EL (cell line): Measurements from ENCODE around the gene OTOGL.
"Not testable (repeated sequence)": the region's sequence is repeated elsewhere in the genome, so short reads cannot be mapped to it uniquely, and the experiment has no call there.

Experiments used
- DNase-seq: peaks from one replicate; pipeline ENCODE4 v3.0.0-alpha.2; 2016

The OTOGL gene

DNA sequence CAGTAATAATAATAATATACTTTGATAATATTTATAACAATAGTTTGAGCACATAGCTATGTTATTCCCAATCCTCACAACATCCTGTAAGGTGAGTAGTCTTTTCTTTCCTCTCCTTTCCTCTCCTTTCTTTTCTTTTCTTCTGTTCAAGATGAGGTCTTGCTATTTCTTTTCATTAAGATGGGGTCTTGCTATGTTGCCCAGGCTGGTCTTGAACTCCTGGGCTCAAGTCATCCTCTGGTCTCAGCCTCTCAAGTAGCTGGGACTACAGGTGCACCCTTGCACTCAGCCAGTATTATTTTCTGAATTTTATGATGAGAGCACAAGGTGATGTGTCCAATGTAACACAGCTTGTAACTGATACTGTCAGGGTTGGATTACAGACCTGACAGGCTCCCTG, 134.6 kb downstream of the OTOGL start:
- no peak for DNase-seq

DNA sequence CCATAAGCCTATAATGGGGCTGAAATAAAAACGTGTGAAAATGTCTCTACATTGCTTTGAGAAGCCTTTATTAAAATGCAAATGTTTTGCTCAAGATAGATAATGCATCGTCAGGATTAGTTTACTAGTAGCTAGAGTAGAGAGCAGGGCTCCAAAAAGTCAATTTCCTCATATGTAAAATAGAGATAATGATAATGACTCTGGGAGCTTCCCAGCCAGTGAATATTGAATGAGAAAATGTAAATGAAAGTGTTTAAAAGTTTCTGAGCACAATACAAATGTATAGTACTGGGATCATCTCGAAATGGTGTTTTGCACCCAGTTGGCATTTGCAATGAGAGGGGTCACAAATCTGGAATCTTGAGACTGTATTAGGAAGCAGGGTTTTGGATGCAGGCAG, 135.3 kb downstream of the OTOGL start:
- DNase-seq = peak; percentile 19

DNA sequence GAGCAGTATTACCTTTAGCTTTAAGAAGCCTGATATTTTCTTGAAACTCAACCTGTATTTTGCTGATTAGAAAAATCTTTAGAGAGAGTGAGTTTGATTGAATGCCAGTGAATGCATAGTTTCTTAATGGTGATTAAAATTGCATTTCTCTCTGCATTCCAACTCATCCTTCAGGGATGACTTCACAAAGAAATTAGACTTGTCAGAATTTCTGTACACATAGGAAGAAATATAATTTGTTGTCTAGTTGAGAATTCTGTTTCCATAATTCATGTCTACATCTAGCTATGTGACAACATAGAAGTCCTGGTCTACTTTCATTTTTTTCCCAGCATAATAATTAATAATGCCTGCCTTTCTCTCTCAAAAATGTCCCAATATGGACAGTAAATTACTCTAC, 136.6 kb downstream of the OTOGL start:
- no peak for DNase-seq

DNA sequence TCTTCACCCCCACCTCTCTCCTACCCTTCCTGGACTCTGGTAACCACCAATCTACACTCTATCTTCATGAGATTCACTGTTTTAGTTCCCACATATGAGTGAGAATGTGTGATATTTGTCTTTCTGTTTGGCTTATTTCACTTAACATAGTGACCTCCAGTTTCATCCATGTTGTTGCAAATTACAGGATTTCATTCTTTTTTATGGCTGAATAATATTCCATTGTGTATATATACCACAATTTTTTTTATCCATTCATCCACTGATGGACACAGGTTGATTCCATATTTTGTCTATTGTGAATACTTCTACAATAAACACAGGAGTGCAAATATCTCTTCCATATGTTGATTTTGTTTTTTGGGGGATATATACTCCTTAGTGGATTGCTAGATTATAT, 140.5 kb downstream of the OTOGL start:
- no peak for DNase-seq

DNA sequence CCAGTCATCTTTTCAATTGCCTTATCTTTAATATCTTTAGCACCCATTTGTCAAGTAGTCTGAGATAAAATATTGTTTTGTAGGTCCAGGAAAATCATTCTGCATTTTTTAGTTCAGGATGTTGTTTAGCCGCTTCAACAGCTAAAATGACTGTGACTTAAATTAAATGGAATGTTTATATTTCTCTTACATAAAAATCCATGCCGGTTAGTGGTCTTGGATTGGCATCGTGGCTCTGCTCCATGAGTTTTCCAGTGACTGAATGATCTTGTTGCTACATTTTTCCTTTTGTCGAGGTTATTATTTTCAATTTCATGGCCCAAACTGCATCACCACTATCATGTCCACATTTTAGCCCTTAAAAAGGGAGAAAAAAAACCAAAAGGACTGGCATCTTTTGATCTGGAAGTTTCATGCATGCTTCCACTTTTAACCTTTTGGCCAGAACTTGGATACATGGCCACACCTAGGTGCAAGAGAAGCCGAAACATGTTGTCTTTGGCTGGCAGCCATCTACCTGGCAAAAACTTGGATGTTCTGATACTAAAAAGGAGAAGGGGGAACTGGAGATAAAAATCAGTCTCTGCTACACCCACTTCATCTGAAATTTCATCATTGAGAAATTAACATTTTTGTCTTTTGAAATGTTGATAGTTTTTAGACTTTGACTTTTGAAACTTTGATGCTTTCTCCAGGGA, 142.4 kb downstream of the OTOGL start:
- peak; percentile 72 for DNase-seq

DNA sequence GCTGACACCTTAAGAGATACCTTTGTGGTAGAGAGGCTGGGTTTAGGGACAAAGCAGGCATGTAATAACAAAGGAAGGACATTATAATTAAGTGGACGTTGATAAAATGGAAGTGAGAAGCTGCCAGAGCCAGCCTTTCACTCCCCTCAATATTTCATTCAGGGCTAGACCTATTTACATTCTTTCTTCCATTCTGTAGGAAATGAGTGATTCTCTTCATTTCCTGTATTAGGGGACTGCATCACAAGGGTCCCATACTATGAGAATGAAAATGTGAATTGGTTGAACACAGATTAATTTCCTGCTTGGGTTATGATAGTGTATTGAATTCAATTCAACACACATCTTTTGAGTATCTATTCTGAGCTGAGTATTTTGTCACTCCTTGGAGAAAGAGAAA, 143.0 kb downstream of the OTOGL start:
- DNase-seq = no peak

DNA sequence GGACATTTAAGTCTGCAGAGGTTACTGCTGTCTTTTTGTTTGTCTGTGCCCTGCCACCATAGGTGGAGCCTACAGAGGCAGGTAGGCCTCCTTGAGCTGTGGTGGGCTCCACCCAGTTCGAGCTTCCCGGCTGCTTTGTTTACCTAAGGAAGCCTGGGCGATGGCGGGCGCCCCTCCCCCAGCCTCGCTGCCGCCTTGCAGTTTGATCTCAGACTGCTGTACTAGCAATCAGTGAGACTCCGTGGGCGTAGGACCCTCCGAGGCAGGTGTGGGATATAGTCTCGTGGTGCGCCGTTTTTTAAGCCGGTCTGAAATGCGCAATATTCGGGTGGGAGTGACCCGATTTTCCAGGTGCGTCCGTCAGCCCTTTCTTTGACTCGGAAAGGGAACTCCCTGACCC, 150.2 kb downstream of the OTOGL start:
- not testable (repeated sequence) for DNase-seq

DNA sequence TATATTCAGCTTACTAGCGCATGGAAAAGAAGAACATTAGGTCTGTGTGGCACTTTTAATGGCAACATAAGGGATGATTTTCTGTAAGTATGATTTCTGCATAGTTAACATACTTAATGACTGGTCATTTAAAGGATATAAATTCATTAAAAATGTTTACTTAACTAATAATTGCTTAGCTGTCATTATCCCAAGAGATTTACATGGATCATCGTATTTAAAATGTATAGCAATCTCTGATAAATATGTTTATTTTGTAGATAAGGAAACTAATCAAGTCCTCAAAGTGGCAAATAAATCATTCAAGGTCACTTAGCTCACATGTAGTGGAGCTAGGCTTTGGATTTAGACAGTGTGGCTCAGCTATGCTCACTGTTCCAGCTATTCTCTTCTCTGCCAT, 158.6 kb downstream of the OTOGL start:
- DNase-seq = no peak

DNA sequence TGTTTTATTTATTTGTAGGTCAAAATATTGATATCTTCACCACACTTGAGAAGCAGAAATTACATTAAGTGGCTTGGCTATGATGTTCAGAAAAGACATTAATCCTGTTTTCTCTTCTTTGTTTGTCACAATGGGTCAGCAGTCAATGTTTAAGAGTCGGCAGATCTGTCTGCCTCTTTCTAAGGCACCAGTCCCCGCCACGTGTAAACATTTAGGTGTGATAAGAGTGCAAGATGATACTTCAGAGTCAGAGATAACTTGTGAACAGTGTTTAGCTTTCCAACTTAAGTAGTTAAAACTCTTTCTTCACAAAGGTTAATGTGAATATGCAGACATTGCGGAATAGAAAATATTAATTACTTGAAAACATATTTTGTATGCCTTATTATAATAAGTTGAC, 160.9 kb downstream of the OTOGL start:
- DNase-seq = no peak

DNA sequence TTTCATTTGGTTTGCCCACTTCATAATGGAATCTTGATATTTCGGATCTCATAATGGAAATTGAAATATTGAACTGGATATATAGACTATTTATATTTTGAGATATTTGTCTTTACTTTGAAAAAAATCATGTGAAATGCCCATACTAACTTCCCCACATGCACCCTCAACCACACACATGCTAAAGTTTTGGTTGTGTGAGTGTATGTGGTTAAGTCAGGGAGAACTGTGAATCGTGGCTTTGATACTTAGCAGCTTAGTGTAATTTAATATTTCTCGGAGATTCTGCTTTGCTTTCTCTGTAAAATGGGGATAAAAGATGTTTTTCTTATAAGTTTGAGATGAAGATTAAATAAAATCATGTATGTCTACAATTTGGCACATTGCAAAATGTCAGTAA, 162.1 kb downstream of the OTOGL start:
- DNase-seq = no peak

DNA sequence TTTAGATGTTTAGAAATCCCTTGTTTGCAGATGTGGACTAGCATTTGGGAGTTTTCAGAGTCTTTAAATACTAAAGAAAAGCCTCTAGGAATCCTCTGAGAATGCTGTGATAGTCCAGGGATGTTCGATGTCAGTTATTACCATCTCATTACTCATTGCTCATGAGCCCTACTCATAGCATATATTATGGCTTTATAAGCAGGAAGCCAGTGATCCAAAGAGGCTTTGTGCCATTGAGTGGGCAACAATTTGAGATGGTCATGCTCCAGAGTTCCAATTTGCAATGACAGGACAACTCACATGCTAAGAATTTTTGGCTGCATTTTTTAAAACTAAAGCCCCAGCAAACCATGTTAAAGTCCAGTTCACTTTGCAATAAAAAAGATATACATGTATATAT, 163.0 kb downstream of the OTOGL start:
- peak; percentile 64 for DNase-seq

DNA sequence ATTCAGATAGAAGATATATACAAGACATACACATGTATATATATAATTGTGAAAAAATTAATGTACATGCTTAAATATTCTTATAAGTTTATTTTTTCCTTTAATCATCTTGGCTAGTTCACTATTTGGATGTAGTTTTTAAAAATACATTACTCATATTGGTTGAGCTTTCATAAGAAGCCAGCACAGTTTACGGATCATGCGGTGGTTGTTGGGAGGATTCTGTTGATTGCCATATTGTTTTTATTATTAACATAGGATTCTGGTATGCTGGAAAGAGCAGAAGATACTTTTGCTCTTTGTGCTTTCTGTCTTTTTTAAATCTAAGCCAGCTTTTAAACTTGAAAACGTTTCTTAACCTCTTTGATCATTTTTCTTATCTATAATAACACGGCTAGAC, 163.4 kb downstream of the OTOGL start:
- no peak for DNase-seq

DNA sequence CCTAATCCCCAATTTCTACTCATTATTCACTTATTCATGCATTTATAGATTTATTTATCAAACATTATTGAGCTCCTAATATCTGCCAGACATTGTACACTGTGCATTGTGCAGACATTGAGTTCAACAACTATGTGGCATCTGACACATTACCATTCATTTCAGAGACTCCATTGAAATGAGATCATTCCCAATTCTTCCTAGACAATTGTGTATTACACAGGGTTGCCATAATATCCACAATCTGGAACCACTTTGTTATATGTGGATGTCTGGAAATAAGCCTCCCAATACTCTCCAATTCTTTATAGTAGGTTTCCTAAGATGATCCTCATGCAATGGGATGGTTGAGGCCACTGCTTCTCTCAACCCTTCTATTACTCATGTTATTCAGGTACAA, 165.0 kb downstream of the OTOGL start:
- DNase-seq = no peak

DNA sequence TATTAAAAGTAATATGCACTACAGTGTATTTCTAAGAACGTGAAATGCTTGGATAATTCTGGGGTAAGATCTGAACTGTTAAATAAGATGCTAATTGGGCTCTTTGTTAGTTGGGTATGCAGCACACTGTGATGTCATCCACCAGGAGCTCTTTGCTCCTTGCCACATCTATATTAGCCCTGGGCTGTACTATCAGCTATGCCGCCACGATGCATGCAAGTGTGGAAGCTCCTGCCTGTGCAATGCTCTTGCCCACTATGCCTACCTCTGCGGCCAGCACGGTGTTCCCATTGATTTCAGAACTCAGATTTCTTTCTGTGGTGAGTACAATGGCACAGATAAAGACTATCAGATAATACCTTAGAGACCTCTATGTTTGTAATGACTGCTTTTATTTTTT, 165.6 kb downstream of the OTOGL start:
- DNase-seq = no peak

DNA sequence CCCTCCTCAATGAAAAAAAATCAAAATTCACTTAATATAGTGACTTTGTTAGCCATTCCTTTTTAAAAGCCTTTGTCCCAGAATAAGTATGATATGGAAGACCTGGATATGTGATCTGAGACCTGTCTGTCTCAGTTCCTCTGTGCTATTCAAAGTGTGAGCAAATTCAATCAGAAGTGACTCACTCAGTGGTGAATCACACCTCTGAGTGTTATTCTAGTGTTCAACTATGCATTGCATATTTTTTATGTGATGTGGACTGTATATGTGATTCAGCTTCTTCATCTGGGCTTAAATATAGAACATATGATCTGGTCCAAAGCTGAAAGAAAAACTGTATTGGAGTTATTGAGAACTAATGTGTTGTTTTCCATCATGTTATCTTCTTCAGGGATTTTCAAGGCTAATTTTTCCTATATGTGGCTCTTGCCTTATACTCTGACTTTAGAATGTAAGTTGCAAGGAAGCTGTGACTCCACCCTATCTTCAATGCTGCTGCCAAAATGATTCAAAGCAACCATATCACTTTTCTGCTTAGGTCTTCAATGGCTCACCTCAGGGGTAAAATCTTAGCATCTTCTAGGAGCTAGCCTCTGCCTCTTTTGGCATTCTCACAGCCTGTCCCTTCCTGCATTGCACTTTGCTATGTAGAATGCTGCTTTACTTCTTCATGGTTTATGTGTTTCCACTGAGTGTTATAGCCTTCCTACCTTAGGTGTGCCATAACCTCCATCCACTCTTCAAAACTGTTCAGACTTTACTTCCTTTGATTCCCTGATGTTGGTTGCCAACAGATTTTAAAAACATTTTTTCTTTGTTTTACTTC, 169.8 kb downstream of the OTOGL start:
- peak; percentile 90 for DNase-seq

DNA sequence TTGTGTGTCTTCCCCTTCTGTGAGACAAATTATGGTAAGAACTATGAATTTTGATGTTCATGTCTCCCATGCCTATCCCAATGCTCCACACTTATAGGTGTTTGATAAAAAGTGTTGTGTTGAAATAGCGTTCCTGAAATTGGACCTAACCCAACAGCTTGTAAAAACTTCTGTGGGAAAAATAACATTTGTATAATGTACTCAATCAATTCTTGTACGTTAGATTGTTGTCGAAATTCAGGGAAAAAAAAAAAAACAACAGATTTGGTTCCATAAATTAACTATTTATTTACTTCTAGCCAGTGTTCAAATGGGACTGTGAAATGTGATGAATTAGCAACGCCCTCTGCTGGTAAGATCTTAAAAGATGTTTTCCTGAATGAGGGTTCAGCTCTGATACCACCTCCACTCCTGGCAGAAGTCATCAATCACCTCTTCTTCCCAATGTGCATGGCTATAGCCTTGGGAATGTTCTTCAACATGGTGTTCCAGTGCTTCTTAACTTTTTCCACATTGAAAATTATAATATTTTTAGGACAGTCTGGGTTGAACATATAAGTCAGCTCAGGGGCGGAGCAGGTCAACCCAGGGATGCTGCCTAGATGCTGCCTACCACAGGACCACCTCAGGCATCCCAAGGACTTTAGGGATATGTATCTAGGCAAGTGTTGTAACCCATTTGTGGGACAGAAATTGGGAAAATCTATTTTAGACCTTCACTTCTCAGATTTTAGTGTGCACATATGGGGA, 170.6 kb downstream of the OTOGL start:
- DNase-seq = peak; percentile 56

DNA sequence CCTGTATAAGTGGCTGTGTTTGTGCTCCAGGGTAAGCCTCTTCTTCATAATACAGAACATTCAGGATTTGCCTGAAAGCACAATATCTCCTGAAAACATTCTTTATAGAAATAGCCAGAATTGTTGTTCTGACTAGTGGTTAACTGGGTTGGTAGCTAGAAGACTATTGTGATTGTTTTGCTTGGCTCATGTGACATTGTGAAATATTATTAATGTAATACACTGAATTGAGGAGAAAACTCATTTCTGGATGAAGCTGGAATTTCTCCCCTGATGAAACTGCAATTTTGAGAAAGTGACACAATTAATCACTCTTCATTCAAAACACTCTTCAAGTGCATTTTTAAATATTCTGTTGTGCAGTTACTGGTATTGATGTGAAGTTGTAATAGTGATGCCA, 172.4 kb downstream of the OTOGL start:
- DNase-seq = no peak

DNA sequence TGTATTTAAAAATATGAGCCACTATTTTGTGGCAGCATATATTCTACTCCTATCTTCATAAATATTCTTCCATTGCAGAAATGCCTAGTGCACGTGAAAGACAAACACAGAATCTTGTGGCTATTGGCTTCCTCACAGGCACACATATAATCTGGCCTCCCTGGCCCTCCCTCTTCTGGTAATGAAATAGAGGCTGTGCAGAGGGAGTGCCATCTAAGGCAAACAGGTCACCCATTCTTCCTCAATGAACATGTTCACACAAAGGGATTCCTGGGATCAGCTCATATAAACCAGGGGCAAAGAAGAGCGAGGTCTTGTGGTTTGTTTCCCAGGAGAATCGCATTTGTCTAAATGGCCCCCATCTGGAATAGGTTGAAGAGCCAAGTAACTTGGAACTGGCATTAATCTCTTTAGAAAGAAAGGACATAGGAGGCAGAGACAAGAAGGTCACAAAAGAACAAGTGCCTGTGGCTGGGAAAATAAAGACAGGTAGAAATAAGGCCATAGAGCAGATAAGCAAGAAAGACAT, 173.1 kb downstream of the OTOGL start:
- DNase-seq = no peak

DNA sequence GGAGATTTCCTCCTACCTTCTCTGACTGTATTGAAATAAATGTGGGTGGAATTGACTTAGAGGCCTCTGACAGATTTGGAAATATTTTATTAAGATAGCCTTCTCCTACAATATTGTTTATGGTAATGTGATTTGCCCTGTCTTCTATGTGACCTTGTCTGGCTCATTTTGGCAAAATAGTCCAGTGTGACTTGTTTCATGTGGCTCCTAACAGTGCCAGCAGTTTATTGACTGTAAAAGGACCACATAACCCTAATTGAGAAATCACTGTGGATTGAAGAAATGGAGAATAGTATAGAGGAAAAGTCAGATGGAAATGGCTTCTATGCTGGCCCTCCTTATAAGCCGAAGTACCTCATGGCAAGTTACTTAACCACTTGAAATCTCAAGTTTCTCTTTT, 173.8 kb downstream of the OTOGL start:
- DNase-seq = no peak

DNA sequence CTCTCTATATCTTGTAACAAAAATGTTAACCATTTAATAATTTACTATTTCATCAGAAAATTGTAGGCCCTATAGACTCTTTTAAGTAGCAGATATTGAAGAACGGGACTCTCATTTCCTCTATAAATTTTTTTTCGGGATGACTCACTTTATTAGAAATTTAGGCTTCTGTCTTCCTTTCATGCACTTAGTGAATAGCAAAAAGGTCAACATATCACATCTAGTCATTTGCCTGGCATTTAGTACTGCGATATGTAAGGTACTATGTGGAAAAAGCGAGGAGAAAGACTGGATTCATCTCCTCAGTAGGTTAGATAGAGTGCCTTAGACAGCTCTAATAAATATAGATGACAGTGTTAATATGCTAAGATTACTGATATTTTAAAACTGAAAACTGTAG, 178.4 kb downstream of the OTOGL start:
- peak; percentile 40 for DNase-seq

DNA sequence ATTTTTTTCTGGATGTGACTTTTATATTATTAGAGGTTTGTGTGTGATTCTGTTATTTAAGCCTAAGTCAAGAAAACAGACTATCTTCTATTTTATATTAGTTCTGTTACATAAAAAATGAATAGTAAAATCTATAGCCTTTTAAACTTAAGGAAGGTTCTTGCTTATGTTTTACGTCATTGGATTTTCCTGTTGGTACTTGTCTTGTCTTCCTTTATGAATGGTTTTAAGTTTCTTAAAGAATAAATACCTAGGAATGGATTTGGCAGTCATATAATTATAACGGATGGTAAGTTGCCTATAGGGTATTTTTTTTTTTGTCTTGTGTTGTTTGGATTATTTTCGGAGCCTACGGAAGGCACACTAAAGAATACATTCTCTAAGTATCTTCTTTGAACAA, 182.9 kb downstream of the OTOGL start:
- no peak for DNase-seq

DNA sequence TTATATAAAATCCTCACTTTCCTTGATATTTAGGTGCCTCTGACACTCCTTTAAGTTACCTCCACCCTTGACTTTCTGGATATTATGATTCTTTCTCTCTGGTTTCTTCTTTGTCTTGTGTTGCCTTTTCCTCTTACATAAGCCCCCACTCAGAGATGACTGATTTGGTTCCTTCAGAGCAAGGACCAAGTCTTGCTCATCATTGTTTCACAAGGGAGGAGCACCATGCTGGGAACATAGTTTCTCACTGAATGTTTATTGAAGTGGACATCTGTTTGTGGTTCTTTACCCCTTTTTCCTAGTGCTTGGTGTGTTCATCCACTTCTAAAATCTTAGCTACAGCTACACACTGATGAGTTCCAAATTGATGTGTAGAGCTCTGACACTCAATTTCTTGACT, 183.4 kb downstream of the OTOGL start:
- DNase-seq = no peak

DNA sequence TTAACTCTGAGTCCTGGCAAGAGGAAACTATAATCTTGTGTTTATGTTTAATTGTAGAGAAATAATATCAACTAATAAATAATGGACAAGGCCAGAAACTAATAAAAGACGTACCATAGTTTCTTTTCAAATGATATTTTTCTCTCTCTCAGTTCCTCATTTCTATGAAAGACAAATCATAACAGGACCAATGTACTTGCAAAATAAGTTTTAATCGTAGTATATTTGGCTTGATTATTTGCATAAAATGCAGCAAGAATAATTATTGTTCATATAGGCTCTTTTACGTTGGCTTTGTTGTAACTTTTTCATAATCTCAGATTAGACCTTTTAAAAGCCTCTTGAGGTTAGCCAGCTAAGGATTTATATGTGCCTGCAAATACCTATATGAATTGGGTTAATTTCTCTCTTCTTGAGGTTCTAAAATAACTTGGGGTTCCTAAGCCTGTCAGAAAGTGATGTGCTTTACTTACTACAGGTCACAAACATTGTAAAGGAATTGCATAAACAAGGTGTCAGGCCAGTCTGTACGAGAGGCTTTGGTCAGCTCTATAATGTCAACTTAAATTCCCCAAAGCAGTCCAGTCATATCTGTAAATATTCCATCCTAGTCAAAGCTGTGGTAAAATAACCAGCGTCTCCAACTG, 191.9 kb downstream of the OTOGL start:
- no peak for DNase-seq
